CD4-positive, alpha-beta T cell treated with Interleukin-10 for 1 hour (primary cell): ENCODE data around the gene PLXNA4.

Source experiments
- DNase-seq: peaks from one replicate; pipeline ENCODE4 v3.0.0-alpha.2; 2020

Gene PLXNA4

GRCh38 chr7:132377703-132378584 is 198.3 kb downstream of the PLXNA4 start:
- DNase-seq, result no peak

- DNase-seq, result no peak
Measured at GRCh38 chr7:132377015-132377414, 199.3 kb downstream of the PLXNA4 start.

- no peak for DNase-seq
Measured at GRCh38 chr7:132376361-132377013, 199.8 kb downstream of the PLXNA4 start.

- DNase-seq, result no peak
Measured at GRCh38 chr7:132373879-132374278, 202.4 kb downstream of the PLXNA4 start.

- no peak for DNase-seq
Measured at GRCh38 chr7:132373041-132373440, 203.2 kb downstream of the PLXNA4 start.

- DNase-seq, result no peak
Measured at GRCh38 chr7:132371948-132372347, 204.3 kb downstream of the PLXNA4 start.

- DNase-seq, result no peak
Measured at GRCh38 chr7:132368246-132368900, 207.9 kb downstream of the PLXNA4 start.

GRCh38 chr7:132367795-132368194 is 208.5 kb downstream of the PLXNA4 start:
- no peak for DNase-seq

GRCh38 chr7:132367004-132367403 is 209.3 kb downstream of the PLXNA4 start:
- DNase-seq, result no peak

- DNase-seq, result no peak
Measured at GRCh38 chr7:132364226-132364625, 212.0 kb downstream of the PLXNA4 start.

GRCh38 chr7:132362059-132362458 is 214.2 kb downstream of the PLXNA4 start:
- DNase-seq, result no peak

- DNase-seq, result no peak
Measured at GRCh38 chr7:132361146-132361545, 215.1 kb downstream of the PLXNA4 start.

GRCh38 chr7:132359743-132360142 is 216.5 kb downstream of the PLXNA4 start:
- no peak for DNase-seq

- no peak for DNase-seq
Measured at GRCh38 chr7:132355048-132355447, 221.2 kb downstream of the PLXNA4 start.

GRCh38 chr7:132354527-132354926 is 221.7 kb downstream of the PLXNA4 start:
- no peak for DNase-seq

- no peak for DNase-seq
Measured at GRCh38 chr7:132353936-132354335, 222.3 kb downstream of the PLXNA4 start.

- no peak for DNase-seq
Measured at GRCh38 chr7:132352800-132353199, 223.5 kb downstream of the PLXNA4 start.

- DNase-seq, result no peak
Measured at GRCh38 chr7:132351954-132352499, 224.2 kb downstream of the PLXNA4 start.

- DNase-seq, result no peak
Measured at GRCh38 chr7:132350741-132351140, 225.5 kb downstream of the PLXNA4 start.

GRCh38 chr7:132349075-132349474 is 227.2 kb downstream of the PLXNA4 start:
- DNase-seq, result no peak

- no peak for DNase-seq
Measured at GRCh38 chr7:132348341-132348740, 227.9 kb downstream of the PLXNA4 start.

GRCh38 chr7:132347858-132348257 is 228.4 kb downstream of the PLXNA4 start:
- no peak for DNase-seq

GRCh38 chr7:132347123-132347522 is 229.1 kb downstream of the PLXNA4 start:
- no peak for DNase-seq
